K562 (cell line): Measurements from ENCODE around the gene NES. TPM values are rescaled to one million over a fixed set of nuclear protein-coding genes. Genes with fewer than 3 reads are reported as not detected.

Experiments
- BDP1 ChIP-seq: IDR thresholded peaks from 3 replicates; pipeline ENCODE4 v1.6.1; 2011; ENCODE audit not compliant: insufficient read length, insufficient read depth
- BRD9 ChIP-seq: fragments of 450-650 bp; IDR thresholded peaks from 2 replicates; pipeline ENCODE4 v1.6.1; 2018; ENCODE audit warnings: low read depth; ENCODE audit not compliant: partially characterized antibody
- FOXK2 ChIP-seq, 2 experiments: fragments of 450-650 bp; IDR thresholded peaks in 1 of 2; conservative IDR thresholded peaks in 1 of 2; 2 replicates each; pipeline ENCODE4 v1.6.1; 2016; ENCODE audit warnings: low read depth in 2 of 2, mild to moderate bottlenecking in 1 of 2
- KLF1 ChIP-seq: fragments of 450-650 bp; IDR thresholded peaks from 2 replicates; pipeline ENCODE4 v1.6.1; 2016; ENCODE audit warnings: missing genetic modification characterization, missing compliant biosample characterization
- NCOA2 ChIP-seq, 2 experiments: fragments of 450-650 bp; IDR thresholded peaks; 2 replicates each; pipeline ENCODE4 v1.6.1; 2018; ENCODE audit warnings: mild to moderate bottlenecking in 2 of 2, moderate library complexity in 1 of 2; ENCODE audit not compliant: partially characterized antibody in 2 of 2
- NR2C1 ChIP-seq, 2 experiments: fragments of 450-650 bp; IDR thresholded peaks; 2 replicates each; pipeline ENCODE4 v1.6.1; 2017; ENCODE audit warnings: mild to moderate bottlenecking in 2 of 2, antibody characterized with exemption in 1 of 2, inconsistent platforms in 1 of 2, missing compliant biosample characterization in 1 of 2, missing genetic modification characterization in 1 of 2
- NR2C2 ChIP-seq, 2 experiments: fragments of 200-800 bp in 1 of 2; sonication (Bioruptor generic) in 1 of 2; sonication (generic) in 1 of 2; formaldehyde crosslinking in 1 of 2; IDR thresholded peaks; 2 replicates each; pipeline versions ENCODE4 v1.6.1 to v1.8.0; 2016 to 2022; ENCODE audit warnings: mild to moderate bottlenecking in 1 of 2, missing compliant biosample characterization in 1 of 2, missing genetic modification characterization in 1 of 2, missing genetic modification reagents in 1 of 2
- NRF1 ChIP-seq, 2 experiments: fragments of 450-650 bp; IDR thresholded peaks in 1 of 2; conservative IDR thresholded peaks in 1 of 2; 2 replicates each; pipeline ENCODE4 v1.6.1; 2014; ENCODE audit warnings: mild to moderate bottlenecking in 2 of 2
- POLR2B ChIP-seq: fragments of 450-650 bp; IDR thresholded peaks from 2 replicates; pipeline ENCODE4 v1.6.1; 2018; ENCODE audit warnings: low read depth; ENCODE audit not compliant: partially characterized antibody
- POLR2G ChIP-seq: fragments of 200-400 bp; formaldehyde crosslinking; IDR thresholded peaks from 2 replicates; pipeline ENCODE4 v1.6.1; 2017; ENCODE audit warnings: low read depth, mild to moderate bottlenecking, antibody characterized with exemption, low read length, moderate library complexity
- RAD51 ChIP-seq: fragments of 450-650 bp; IDR thresholded peaks from 2 replicates; pipeline ENCODE4 v1.7.1; 2016; ENCODE audit warnings: low read depth, mild to moderate bottlenecking, borderline replicate concordance
- RBFOX2 ChIP-seq: fragments of 200-400 bp; formaldehyde crosslinking; IDR thresholded peaks from 2 replicates; pipeline ENCODE4 v1.6.1; 2017; ENCODE audit warnings: low read depth, mild to moderate bottlenecking, low read length, moderate library complexity
- RNF2 ChIP-seq: sonication (generic); IDR thresholded peaks from 2 replicates; pipeline ENCODE4 v1.6.1; 2016
- SETDB1 ChIP-seq: IDR thresholded peaks from one replicate; pipeline ENCODE4 v1.6.1; 2012; ENCODE audit warnings: low read length, control low read depth, inconsistent platforms
- SMAD4 ChIP-seq: fragments of 250-450 bp; sonication (Bioruptor Pico); conservative IDR thresholded peaks from 2 replicates; pipeline ENCODE4 v1.8.0; 2021; ENCODE audit warnings: inconsistent platforms, mild to moderate bottlenecking, moderate library complexity
- SUPT5H ChIP-seq: fragments of 450-650 bp; IDR thresholded peaks from 2 replicates; pipeline ENCODE4 v1.6.1; 2016
- TAF1 ChIP-seq: IDR thresholded peaks from 2 replicates; pipeline ENCODE4 v1.6.1; 2011; ENCODE audit warnings: mild to moderate bottlenecking, low read length, moderate library complexity; ENCODE audit not compliant: insufficient read depth, control insufficient read depth, severe bottlenecking; ENCODE audit errors: extremely low read depth
- TBL1XR1 ChIP-seq, 2 experiments: IDR thresholded peaks; 2 replicates each; pipeline ENCODE4 v1.6.1; 2012; ENCODE audit warnings: improper control_type of control experiment in 2 of 2, low read length in 2 of 2, mild to moderate bottlenecking in 1 of 2
- THRAP3 ChIP-seq: fragments of 450-650 bp; IDR thresholded peaks from 2 replicates; pipeline ENCODE4 v1.6.1; 2016; ENCODE audit warnings: mild to moderate bottlenecking, inconsistent platforms, borderline replicate concordance
- U2AF1 ChIP-seq: fragments of 200-400 bp; formaldehyde crosslinking; optimal IDR thresholded peaks from 2 replicates; pipeline ENCODE3; 2017; ENCODE audit warnings: mild to moderate bottlenecking, low read depth, low read length, moderate library complexity
- ZNF79 ChIP-seq: fragments of 250-450 bp; sonication (Bioruptor Pico); IDR thresholded peaks from 2 replicates; pipeline ENCODE4 v1.4.0; 2020; ENCODE audit warnings: low read depth, mild to moderate bottlenecking, moderate library complexity
- ZNF830 ChIP-seq: fragments of 250-450 bp; sonication (Bioruptor Pico); IDR thresholded peaks from 2 replicates; pipeline ENCODE4 v1.5.0; 2021; ENCODE audit warnings: mild to moderate bottlenecking
- polyA plus RNA-seq, 8 experiments: library from polyadenylated mRNA; depleted of rRNA in 4 of 8; stranded (reverse) in 5 of 8; unstranded in 3 of 8; fragments of >200 nt; fragmentation: Nextera tagmentation in 2 of 8; fragmentation: Illumina TruSeq in 1 of 8; extraction: Ambion mirVana in 2 of 8; extraction: Trizol in 1 of 8; gene quantifications; 2 replicates each; pipeline versions ENCODE4 v1.2.1 to v1.2.3, GENCODE V29; 2011 to 2014; ENCODE audit warnings: inconsistent platforms in 1 of 8, missing spikeins in 1 of 8
- total RNA-seq, 7 experiments: library from RNA; depleted of rRNA in 6 of 7; stranded (reverse); fragments of >200 nt in 6 of 7; fragmentation: Illumina TruSeq in 2 of 7; extraction: Trizol in 2 of 7; gene quantifications; 2 replicates each; pipeline versions ENCODE4 v1.2.1 to v1.2.3, GENCODE V29; 2011 to 2021; ENCODE audit warnings: low replicate concordance in 1 of 7
- TF ChIP-seq, protein P1 (sequence below): fragments of 450-650 bp; formaldehyde crosslinking; IDR thresholded peaks from 2 replicates; pipeline ENCODE4 v1.4.0; 2020; ENCODE audit warnings: mild to moderate bottlenecking
- TF ChIP-seq, protein P2 (sequence below): sonication (generic); formaldehyde crosslinking; IDR thresholded peaks from 2 replicates; pipeline ENCODE4 v1.8.1; 2023; ENCODE audit warnings: mild to moderate bottlenecking, missing genetic modification reagents
- TF ChIP-seq, protein P3 (sequence below): fragments of 450-650 bp; IDR thresholded peaks from 2 replicates; pipeline ENCODE4 v1.6.1; 2018; ENCODE audit warnings: mild to moderate bottlenecking, low read depth; ENCODE audit not compliant: partially characterized antibody
- TF ChIP-seq, protein P4 (sequence below): fragments of 250-450 bp; sonication (Bioruptor Pico); IDR thresholded peaks from 2 replicates; pipeline ENCODE4 v1.8.0; 2021; ENCODE audit warnings: borderline replicate concordance, mild to moderate bottlenecking, moderate library complexity; ENCODE audit not compliant: poor library complexity, severe bottlenecking

The NES gene
- total and polyA plus RNA-seq, 9 of the 15 experiments (the other 6 are each of a cell fraction or from before 2014, with no cell fraction given) = 0.10 to 8.6 (median 4.2) TPM

DNA sequence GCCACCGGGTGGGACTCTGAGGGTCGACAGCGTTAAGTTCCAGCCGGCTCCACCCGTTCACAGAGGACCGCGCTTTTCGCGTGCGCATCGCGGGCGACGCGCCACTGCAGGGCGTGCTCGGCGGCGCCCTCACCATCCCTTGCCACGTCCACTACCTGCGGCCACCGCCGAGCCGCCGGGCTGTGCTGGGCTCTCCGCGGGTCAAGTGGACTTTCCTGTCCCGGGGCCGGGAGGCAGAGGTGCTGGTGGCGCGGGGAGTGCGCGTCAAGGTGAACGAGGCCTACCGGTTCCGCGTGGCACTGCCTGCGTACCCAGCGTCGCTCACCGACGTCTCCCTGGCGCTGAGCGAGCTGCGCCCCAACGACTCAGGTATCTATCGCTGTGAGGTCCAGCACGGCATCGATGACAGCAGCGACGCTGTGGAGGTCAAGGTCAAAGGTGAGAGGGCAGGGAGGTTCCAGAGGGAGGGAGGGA, 30.4 kb downstream of the NES start (continued):
- TF ChIP-seq, protein P1, sequence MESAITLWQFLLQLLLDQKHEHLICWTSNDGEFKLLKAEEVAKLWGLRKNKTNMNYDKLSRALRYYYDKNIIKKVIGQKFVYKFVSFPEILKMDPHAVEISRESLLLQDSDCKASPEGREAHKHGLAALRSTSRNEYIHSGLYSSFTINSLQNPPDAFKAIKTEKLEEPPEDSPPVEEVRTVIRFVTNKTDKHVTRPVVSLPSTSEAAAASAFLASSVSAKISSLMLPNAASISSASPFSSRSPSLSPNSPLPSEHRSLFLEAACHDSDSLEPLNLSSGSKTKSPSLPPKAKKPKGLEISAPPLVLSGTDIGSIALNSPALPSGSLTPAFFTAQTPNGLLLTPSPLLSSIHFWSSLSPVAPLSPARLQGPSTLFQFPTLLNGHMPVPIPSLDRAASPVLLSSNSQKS (CRISPR knock-in tag) = no peak
- no peak for TF ChIP-seq KLF1 (tag)
- no peak for TF ChIP-seq TBL1XR1 (IDR thresholded peaks at IDR 0.05; ENCODE audit: low read length in 2 of 2)
- peak; percentile 74 for TF ChIP-seq NR2C2 (CRISPR knock-in tag; IDR thresholded peaks at IDR 0.05)
- TF ChIP-seq NR2C2 (tag; IDR thresholded peaks at IDR 0.05) = peak; percentile 75
- no peak for TF ChIP-seq ZNF830 (CRISPR knock-in tag)
- TF ChIP-seq U2AF1 = no peak
- no peak for TF ChIP-seq THRAP3
- TF ChIP-seq BDP1 = no peak
- no peak for TF ChIP-seq NRF1 (conservative IDR thresholded peaks at IDR 0.05 in 1 of 2, IDR thresholded peaks at IDR 0.05 in 1 of 2)
- TF ChIP-seq, protein P2, sequence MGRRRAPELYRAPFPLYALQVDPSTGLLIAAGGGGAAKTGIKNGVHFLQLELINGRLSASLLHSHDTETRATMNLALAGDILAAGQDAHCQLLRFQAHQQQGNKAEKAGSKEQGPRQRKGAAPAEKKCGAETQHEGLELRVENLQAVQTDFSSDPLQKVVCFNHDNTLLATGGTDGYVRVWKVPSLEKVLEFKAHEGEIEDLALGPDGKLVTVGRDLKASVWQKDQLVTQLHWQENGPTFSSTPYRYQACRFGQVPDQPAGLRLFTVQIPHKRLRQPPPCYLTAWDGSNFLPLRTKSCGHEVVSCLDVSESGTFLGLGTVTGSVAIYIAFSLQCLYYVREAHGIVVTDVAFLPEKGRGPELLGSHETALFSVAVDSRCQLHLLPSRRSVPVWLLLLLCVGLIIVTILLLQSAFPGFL (CRISPR knock-in tag) = no peak
- TF ChIP-seq POLR2B = no peak
- peak; percentile 55; the same call in 1 of the 2 replicates for TF ChIP-seq RBFOX2
- no peak for TF ChIP-seq RNF2
- TF ChIP-seq SUPT5H = no peak
- no peak for TF ChIP-seq FOXK2 (conservative IDR thresholded peaks at IDR 0.05 in 1 of 2, IDR thresholded peaks at IDR 0.05 in 1 of 2; ENCODE audit: low read depth in 2 of 2)
- TF ChIP-seq NCOA2 (IDR thresholded peaks at IDR 0.05; ENCODE audit: partially characterized antibody in 2 of 2) = no peak
- TF ChIP-seq SETDB1 = no peak
- TF ChIP-seq, protein P3, sequence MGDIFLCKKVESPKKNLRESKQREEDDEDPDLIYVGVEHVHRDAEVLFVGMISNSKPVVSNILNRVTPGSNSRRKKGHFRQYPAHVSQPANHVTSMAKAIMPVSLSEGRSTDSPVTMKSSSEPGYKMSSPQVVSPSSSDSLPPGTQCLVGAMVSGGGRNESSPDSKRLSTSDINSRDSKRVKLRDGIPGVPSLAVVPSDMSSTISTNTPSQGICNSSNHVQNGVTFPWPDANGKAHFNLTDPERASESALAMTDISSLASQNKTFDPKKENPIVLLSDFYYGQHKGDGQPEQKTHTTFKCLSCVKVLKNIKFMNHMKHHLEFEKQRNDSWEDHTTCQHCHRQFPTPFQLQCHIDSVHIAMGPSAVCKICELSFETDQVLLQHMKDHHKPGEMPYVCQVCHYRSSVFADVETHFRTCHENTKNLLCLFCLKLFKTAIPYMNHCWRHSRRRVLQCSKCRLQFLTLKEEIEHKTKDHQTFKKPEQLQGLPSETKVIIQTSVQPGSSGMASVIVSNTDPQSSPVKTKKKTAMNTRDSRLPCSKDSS = no peak
- no peak for TF ChIP-seq BRD9
- TF ChIP-seq ZNF79 = no peak
- TF ChIP-seq, protein P4, sequence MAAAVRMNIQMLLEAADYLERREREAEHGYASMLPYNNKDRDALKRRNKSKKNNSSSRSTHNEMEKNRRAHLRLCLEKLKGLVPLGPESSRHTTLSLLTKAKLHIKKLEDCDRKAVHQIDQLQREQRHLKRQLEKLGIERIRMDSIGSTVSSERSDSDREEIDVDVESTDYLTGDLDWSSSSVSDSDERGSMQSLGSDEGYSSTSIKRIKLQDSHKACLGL = no peak
- TF ChIP-seq POLR2G = peak; percentile 73
- TF ChIP-seq RAD51 = no peak
- no peak for TF ChIP-seq TAF1
- no peak for TF ChIP-seq SMAD4 (CRISPR knock-in tag)
- peak; percentile 84 for TF ChIP-seq NR2C1 (IDR thresholded peaks at IDR 0.05)
- TF ChIP-seq NR2C1 (tag; IDR thresholded peaks at IDR 0.05) = peak; percentile 87
